HG02885 (cell line): ENCODE measurements around the gene SOX12.
"Not testable (repeated sequence)": the region's sequence is repeated elsewhere in the genome, so short reads cannot be mapped to it uniquely, and the experiment has no call there.

Source experiments
- ATAC-seq: cut with Tn5 transposase; IDR thresholded peaks from one replicate; pipeline ENCODE4 v1.9.1; 2021; ENCODE audit warnings: mild to moderate bottlenecking; ENCODE audit not compliant: unreplicated experiment, poor library complexity

The SOX12 gene

DNA sequence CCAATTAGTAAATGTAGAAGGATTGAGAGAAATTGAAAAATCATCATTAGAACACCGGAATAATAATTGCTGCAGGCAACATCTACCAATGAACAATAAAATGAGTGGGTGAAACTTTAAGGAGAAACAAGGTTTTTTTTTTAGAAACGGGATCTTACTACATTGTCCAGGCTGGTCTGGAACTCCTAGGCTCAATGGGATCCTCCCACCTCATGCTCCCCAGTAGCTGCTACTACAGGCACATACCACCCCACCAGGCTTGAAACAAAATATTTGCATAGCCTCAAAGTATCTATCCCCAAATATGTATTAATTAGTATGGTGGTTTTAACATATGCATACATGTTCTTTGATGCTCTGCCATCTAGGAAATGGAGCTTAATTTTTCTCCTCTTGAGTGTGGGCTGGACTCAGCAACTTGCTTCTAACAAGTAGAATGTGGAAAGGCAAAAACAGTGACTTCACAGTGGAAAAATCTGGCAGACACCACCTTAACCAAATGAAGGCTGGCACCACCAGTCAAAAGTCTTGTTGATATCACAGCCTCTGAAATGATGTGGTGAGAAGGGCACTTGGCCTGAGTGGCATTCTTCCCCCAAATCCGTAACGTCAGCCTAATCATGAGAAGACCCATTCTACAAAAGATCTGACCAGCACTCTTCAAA is 33.7 kb downstream of the SOX12 start:
- no peak for ATAC-seq

DNA sequence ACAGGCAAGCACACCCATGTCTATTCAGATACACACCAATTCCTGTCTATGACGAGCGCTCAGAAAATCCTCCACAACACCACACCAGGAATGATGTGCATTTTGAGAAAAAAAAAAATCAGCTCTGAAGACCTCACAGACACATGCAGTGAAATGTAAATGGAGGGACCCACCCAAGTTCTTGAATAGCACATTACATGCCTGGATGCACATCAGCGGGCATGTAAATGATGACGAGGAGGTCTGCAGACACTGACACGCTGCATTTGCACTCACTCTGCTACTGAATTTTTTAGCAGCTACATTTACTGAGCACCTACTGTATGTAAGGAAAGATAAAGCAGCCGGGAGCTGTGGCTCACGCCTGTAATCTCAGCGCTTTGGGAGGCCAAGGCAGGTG is 36.2 kb downstream of the SOX12 start:
- peak; percentile 76 for ATAC-seq

DNA sequence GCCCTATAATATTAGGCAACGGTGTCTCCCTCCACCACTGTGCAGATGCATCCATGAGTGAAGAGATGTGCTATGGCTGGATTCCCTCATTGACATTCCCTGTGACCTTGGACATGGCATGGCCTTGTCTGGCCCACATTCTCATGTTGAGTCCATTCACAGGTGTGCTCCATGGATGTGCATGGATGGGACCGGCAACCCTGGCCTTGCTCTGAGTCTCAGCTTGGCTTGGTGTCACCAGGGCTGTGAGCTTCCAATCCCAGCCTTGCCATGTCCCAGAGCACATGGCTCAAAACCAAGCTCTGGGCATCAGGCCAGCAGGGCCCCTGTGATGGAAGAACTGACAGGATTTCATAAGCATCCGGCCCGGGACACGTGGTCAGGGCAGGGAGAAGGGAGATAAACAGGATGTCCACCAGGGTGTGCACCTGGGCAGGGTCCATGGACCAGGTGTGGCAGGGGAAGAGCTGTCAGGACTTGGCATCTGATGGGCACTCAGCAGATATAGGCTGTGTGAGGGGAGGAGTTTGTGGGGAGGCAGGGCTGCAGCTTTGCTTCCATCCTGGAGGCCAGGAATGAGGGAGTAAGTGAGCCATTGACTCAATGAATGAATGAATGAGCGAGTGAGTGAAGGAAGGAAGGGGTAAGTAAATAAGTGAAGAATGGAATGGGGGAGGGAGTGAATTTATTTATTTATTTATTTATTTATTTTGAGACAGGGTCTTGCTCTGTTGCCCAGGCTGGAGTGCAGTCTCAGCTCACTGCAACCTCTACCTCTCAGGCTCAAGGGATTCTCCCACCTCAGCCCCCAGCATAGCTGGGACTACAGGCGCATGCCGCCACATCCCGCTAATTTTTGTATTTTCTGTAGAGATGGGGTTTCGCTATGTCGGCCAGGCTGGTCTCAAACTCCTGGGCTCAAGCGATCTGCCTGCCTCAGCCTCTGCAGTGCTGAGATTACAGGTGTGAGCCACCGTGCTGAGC is 37.2 kb downstream of the SOX12 start:
- ATAC-seq: peak; percentile 41

DNA sequence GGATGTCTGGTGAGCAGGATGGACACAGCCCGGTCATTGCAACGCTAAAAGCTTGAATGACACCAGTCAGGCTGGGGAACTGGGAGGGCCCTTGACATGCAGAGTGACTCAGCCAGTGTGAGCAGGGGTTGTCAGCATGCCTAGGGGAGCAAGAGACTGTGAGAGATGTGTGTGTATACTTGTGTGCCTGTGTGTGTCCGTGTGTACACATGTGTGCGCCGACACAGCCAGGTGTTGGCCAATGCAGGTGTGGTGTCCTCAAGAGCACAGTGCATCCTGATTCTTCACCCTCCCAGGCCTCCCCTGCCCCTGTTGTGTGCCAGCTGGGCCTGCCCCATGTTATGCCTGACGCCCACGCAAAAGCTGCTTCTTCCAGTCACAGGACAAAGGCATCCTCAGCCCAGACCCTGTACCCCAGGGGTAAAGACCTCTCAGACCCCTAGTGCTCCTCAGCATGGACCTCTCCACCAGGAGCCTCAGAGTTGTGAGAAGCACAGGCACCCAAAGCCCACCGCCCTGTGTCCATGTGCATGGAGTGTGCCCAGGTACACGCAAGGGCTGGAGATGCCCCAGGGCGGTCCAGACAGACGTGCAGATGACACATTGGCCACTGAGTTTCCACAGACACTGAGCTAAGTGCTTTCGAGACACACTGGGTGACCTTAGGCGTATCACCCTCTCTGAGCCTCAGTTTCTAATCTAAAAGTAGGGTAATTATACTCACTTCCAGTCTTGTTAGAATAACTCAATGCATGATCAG is 38.1 kb downstream of the SOX12 start:
- no peak for ATAC-seq

DNA sequence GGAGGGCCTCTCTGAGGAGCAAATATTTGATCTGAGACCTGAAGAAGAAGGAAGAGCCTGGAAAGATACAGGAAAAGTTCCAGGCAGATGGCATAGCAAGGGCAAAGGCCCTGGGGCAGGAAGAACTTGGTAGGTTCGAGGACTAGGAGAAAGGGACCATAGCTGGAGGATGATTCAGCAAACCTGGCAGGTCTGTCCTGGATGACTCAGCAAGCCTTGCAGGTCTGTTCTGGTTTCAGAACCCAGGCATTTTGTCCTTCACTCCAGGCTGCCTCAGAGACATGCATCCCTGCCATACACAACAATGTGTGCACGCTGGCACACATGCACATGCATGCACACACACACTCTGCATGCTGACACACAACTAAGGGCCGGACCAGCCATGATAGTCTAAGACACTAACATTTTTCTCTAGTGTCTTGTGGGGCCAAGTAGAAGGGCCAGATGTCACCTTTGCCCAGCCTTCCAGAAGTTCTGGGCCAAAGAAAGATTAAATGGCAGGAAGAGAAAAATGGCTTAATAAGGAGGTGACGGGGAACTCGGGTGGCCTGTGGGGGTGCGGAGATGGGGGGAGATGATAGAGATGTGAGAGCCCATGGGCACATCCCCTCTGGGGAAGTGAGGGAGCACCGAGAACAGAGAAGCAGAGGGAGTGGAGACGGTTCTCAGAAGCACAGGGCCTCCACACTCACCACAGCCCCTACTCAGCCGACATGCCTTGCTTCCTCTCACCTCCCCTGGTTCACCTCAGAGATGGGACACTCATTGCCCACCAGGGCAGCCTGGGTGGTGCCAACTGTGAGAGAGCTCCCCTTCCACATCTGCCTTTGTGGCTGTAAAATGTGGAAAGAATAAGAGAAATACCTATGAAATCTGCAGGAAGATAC is 39.8 kb downstream of the SOX12 start:
- ATAC-seq: no peak

DNA sequence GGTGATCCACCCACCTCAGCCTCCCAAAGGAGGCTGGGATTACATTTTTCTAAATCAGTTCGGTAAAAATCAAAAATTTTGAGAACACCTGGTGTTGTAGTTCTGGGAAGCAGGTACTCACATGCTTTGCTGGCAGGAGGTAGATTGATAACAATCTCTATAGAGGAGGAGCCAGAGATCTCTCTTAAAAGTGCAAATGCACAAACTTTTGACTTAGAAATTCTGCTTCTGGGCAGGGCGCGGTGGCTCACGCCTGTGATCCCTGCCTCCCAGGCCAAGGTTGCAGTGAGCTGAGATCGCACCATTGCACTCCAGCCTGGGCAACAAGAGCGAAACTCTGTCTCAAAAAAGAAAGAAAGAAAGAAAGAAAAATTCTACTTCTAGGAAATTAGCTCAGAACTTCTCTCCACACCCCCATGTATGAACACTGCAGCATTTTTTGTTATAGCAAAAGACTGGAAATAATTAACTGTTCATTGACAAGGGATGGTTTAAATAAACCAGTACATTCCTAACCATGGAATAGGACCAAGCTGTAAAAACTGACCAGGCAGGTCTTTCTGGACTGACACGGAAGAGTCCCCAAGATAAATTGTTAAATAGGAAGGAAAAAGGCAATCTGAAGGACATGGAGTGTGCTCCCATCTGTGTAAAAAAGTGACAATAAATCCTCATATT is 40.8 kb downstream of the SOX12 start:
- no peak for ATAC-seq

DNA sequence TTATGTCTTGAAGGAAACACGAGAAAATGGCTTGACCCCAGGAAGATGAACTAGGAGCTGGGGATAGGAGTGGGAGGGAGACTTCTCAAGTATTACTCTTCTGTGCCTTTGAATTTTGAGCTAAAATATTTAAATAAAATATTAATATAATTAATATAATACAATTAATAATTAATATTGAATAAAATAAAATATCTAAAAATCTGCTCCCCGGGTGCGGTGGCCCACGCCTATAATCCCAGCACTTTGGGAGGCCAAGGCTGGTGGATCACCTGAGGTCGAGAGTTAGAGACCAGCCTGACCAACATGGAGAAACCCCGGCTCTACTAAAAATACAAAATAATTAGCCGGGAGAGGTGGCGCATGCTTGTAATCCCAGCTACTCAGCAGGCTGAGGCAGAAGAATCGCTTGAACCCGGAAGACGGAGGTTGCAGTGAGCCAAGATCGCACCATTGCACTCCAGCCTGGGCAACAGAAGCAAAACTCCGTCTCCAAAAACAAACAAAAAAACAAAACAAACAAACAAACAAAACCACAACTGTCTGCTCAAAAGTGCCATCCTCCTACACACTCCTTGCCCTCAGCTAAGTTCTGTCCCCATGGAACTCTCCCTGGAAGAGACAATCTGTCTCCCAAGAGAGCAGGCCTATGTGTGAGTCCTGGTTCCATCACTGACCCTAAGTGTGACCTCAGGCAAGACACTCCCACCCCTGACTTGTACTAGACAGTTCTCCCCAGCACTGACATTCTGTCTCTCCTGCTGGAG is 41.5 kb downstream of the SOX12 start:
- ATAC-seq: no peak

- ATAC-seq: no peak
Measured at GRCh38 chr20:367486-367887, 42.1 kb downstream of the SOX12 start.

GRCh38 chr20:368915-369314 is 43.6 kb downstream of the SOX12 start:
- no peak for ATAC-seq

DNA sequence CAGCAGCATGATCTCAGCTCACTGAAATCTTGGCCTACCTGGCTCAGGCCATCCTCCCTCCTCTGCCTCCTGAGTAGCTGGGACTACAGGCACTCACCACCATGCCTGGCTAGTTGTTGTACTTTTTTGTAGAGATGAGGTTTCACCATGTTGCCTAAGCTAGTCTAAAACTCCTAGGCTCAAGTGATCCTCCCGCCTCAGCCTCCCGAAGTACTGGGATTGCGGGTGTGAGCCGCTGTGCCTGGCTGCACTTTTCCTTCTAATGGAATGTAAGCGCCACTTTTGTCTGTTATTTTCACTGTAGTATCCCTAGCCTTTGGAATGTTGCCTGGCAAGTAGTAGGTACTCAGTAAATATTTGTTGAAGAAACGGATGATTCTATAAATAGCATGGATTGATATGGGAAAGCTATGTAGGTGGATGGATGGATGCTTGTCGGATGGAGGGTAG is 44.8 kb downstream of the SOX12 start:
- no peak for ATAC-seq

DNA sequence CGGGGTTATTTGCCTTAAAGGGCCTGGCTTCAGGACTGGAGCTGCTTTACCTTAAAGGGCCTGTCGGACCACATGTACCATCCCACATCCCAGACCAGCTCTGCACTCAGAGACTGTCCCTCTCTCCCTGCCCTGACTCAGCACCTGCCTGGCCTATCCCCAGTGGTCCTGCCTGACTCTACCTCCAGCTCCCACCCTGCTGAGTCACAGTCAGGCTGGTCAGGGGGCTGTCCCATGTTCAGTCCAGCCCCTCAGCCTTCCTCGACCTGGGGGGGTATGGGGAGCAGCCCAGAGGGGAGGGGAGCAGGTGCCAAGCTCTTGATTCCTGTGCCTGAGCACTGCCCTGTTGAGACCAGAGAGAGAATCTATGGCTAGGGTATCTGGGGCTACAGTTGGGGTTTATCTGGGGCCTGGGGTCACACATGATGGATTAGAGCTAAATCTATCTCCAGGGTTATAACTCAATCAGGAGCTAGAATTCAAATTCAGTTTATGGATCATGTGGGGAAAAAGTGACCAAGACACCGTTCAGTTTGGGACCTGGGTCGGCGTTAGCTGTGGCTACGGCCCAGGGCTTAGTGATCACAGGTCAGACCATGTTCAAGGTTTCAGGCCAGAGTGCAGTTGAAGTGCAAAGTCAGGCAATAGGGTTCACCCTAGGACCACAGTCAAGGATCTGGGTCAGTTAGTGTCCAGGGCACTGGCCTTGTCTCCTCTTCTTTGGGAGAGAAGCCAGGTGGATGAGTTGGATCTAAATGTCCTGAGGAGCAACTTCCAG is 45.8 kb downstream of the SOX12 start:
- ATAC-seq: no peak

GRCh38 chr20:371755-372542 is 46.6 kb downstream of the SOX12 start:
- no peak for ATAC-seq

DNA sequence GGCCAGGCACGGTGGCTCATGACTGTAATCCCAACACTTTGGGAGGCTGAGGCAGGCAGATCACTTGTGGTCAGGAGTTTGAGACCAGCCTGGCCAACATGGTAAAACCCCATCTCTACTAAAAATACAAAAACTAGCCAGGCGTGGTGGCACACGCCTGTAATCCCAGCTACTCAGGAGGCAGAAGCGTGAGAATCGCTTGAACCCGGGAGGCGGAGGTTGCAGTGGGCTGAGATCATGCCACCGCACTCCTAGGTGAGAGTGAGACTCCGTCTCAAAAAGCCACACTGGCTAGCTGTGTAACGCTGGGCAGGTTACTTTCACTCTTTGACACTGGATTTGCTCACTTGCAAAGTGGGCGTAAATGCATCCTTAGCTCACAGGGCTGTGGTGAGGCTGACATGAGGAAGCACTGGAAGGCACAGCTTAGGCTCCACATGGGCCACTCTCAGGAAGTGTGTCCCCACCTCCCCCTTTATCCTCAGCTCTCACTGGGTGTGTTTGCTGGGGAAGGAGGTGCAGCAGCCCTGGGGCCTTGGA is 47.3 kb downstream of the SOX12 start:
- ATAC-seq: not testable (repeated sequence)

- no peak for ATAC-seq
Measured at GRCh38 chr20:373171-373890, 48.0 kb downstream of the SOX12 start.

DNA sequence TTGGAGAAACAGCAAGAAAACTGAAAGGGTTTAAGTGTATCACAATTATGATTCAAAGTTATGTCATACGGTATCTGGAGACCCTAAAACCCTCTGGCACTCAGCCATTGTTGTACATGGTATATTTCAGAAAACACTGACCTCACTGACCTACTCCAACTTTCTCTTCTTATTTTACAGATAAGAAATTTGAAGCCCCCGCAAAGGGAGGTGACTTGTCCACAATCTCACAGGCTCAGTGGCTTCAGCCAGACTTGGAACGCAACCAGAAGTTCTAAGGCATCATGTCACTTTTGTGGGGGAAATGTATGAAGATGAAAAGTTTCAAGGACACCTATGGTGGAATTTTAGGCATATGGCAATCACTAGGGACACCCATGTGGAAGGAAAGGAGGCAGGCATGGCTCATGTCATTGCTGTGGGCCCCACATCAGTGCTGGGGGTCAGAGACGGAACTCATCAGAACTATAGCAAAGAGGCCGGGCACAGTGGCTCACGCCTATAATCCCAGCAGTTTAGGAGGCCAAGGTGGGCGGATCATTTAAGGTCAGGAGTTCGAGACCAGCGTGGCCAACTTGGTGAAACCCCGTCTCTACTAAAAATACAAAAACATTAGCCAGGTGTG is 50.0 kb downstream of the SOX12 start:
- no peak for ATAC-seq

GRCh38 chr20:376089-376488 is 50.7 kb downstream of the SOX12 start:
- no peak for ATAC-seq
